HCT116 (cell line): ENCODE data around the gene C1QA. TPM values are rescaled to one million over a fixed set of nuclear protein-coding genes. Genes with fewer than 3 reads are reported as not detected.

ENCODE experiments used
- ATAC-seq: fragments of 200-7000 bp; cut with Tn5 transposase; 2 replicates; pipeline ENCODE4 v1.9.1; 2020; ENCODE audit warnings: mild to moderate bottlenecking, moderate library complexity
- BruUV-seq: library from RNA; stranded (reverse); fragments of 400-500 nt; replicated peaks from 2 replicates; lab custom pipeline; 2021; lab: Mats Ljungman, UMichigan
- CTCF ChIA-PET: fragments of 300-600 bp; sonication (Branson Sonifier 250); formaldehyde crosslinking; loops from one replicate; lab custom pipeline; 2021; ENCODE audit warnings: antibody characterized with exemption; lab: Charles Lee
- POLR2A ChIA-PET: fragments of 300-600, 350-600 bp; sonication (Branson Sonifier 250); formaldehyde crosslinking; loops from one replicate; lab custom pipeline; 2021; ENCODE audit warnings: antibody characterized with exemption; lab: Charles Lee
- RAD21 ChIA-PET, 2 experiments: fragments of 300-600 bp; sonication (Branson Sonifier 250); formaldehyde crosslinking; loops; one replicate each; lab custom pipeline; 2023; ENCODE audit warnings: low total read pairs in 2 of 2; ENCODE audit not compliant: uncharacterized antibody in 2 of 2, unreplicated experiment in 2 of 2, low non-redundant PET in 1 of 2; lab: Charles Lee
- DNase-seq: peaks from one replicate; pipeline ENCODE4 v3.0.0-alpha.2; 2010; ENCODE audit warnings: low read depth, low spot score
- H2AFZ ChIP-seq: fragments of 200-600 bp; shearing (Covaris generic), sonication (generic); 2 replicates; pipeline ENCODE4 v1.6.1; 2017; ENCODE audit warnings: low read depth, mixed run types, mixed read lengths, antibody characterized with exemption, low read length; ENCODE audit not compliant: poor library complexity, severe bottlenecking
- H3K27ac ChIP-seq: 2 replicates; pipeline ENCODE4 v1.5.1; 2012; ENCODE audit warnings: low read depth, low read length
- H3K27me3 ChIP-seq: fragments of 200-600 bp; sonication (generic); 2 replicates; pipeline ENCODE4 v1.6.1; 2016; ENCODE audit warnings: mixed run types, low read length, mixed read lengths; ENCODE audit not compliant: insufficient read depth
- H3K36me3 ChIP-seq, 2 experiments: fragments of 200-500 bp in 1 of 2; fragments of 200-600 bp in 1 of 2; sonication (Bioruptor generic) in 1 of 2; sonication (generic) in 1 of 2; 2 replicates each; pipeline versions ENCODE4 v1.5.1 to v1.6.1; 2014 to 2016; ENCODE audit warnings: low read length in 2 of 2, inconsistent platforms in 1 of 2, mixed read lengths in 1 of 2, mixed run types in 1 of 2; ENCODE audit not compliant: insufficient read depth in 2 of 2, control insufficient read depth in 1 of 2
- H3K4me1 ChIP-seq, 2 experiments: fragments of 200-600 bp in 1 of 2; sonication (generic) in 1 of 2; 2 replicates each; pipeline versions ENCODE4 v1.5.1 to v1.6.1; 2012 to 2017; ENCODE audit warnings: low read length in 2 of 2, inconsistent platforms in 1 of 2, mild to moderate bottlenecking in 1 of 2, mixed read lengths in 1 of 2, mixed run types in 1 of 2, moderate library complexity in 1 of 2; ENCODE audit not compliant: insufficient read depth in 2 of 2, control insufficient read depth in 1 of 2
- H3K4me2 ChIP-seq: fragments of 200-600 bp; sonication (generic); 2 replicates; pipeline ENCODE4 v1.6.1; 2017; ENCODE audit warnings: mixed run types, low read length, mixed read lengths
- H3K4me3 ChIP-seq, 2 experiments: fragments of 200-600 bp in 1 of 2; sonication (generic) in 1 of 2; replicated peaks in 1 of 2; 2 replicates each; pipeline ENCODE4 v1.5.1; 2011 to 2016; ENCODE audit warnings: low read length in 2 of 2, control low read depth in 1 of 2, low read depth in 1 of 2, mild to moderate bottlenecking in 1 of 2, mixed read lengths in 1 of 2, mixed run types in 1 of 2
- H3K79me2 ChIP-seq: fragments of 200-600 bp; sonication (generic); 2 replicates; pipeline ENCODE4 v1.6.1; 2017; ENCODE audit warnings: mild to moderate bottlenecking, mixed run types, low read length, moderate library complexity, mixed read lengths; ENCODE audit not compliant: insufficient read depth
- H3K9ac ChIP-seq: fragments of 200-600 bp; sonication (generic); 2 replicates; pipeline ENCODE4 v1.6.1; 2016; ENCODE audit warnings: low read length, mixed read lengths
- H3K9me2 ChIP-seq: fragments of 200-600 bp; sonication (generic), shearing (Covaris generic); 2 replicates; pipeline ENCODE4 v1.6.1; 2017; ENCODE audit warnings: mixed run types, mild to moderate bottlenecking, moderate library complexity; ENCODE audit not compliant: insufficient read depth
- H3K9me3 ChIP-seq, 2 experiments: fragments of 200-500 bp in 1 of 2; fragments of 200-600 bp in 1 of 2; sonication (Bioruptor generic) in 1 of 2; sonication (generic) in 1 of 2; 2 replicates each; pipeline ENCODE4 v1.6.1; 2014 to 2017; ENCODE audit warnings: low read length in 2 of 2, mixed read lengths in 2 of 2, inconsistent platforms in 1 of 2, low read depth in 1 of 2, mild to moderate bottlenecking in 1 of 2, mixed run types in 1 of 2, moderate library complexity in 1 of 2; ENCODE audit not compliant: control insufficient read depth in 1 of 2, insufficient read depth in 1 of 2
- H4K20me1 ChIP-seq: fragments of 200-600 bp; sonication (generic), shearing (Covaris generic); 2 replicates; pipeline ENCODE4 v1.6.1; 2017; ENCODE audit warnings: mixed run types, mild to moderate bottlenecking, moderate library complexity; ENCODE audit not compliant: insufficient read depth
- EZH2 ChIP-seq: fragments of 200-600 bp; sonication (generic); IDR thresholded peaks from 2 replicates; pipeline ENCODE4 v1.6.1; 2017; ENCODE audit warnings: antibody characterized with exemption, mixed run types
- FOSL1 ChIP-seq: IDR thresholded peaks from 2 replicates; pipeline ENCODE4 v1.6.1; 2012; ENCODE audit warnings: low read depth
- JUND ChIP-seq: IDR thresholded peaks from 2 replicates; pipeline ENCODE4 v1.6.1; 2012
- POLR2A ChIP-seq: IDR thresholded peaks from 2 replicates; pipeline ENCODE4 v1.7.0; 2011; ENCODE audit warnings: borderline replicate concordance; ENCODE audit not compliant: insufficient read depth, insufficient read length; ENCODE audit errors: extremely low read depth
- SP1 ChIP-seq: IDR thresholded peaks from 2 replicates; pipeline ENCODE4 v1.6.1; 2012; ENCODE audit warnings: low read depth
- SRF ChIP-seq: IDR thresholded peaks from 2 replicates; pipeline ENCODE4 v1.6.1; 2012; ENCODE audit warnings: low read depth
- ZNF274 ChIP-seq: fragments of 200-500 bp; sonication (Bioruptor generic); IDR thresholded peaks from 2 replicates; pipeline ENCODE4 v1.6.1; 2014; ENCODE audit warnings: mild to moderate bottlenecking, low read depth, low read length, inconsistent platforms
- intact Hi-C: fragments of 100-400 bp; cut with micrococcal nuclease; formaldehyde crosslinking; loops from 2 replicates; pipeline ENCODE4 v1.10.0; 2022
- total RNA-seq: library from RNA; stranded (reverse); gene quantifications from one replicate; pipeline ENCODE4 v1.2.1, GENCODE V29; 2021; ENCODE audit not compliant: unreplicated experiment
- TF ChIP-seq, protein P1 (sequence below): IDR thresholded peaks from 2 replicates; pipeline ENCODE4 v1.6.1; 2012
- TF ChIP-seq, protein P2 (sequence below): IDR thresholded peaks from 2 replicates; pipeline ENCODE4 v1.6.1; 2012; ENCODE audit warnings: low read depth

The C1QA gene
- total RNA-seq, 1 experiment from 2014 or later: 0.91 TPM

DNA sequence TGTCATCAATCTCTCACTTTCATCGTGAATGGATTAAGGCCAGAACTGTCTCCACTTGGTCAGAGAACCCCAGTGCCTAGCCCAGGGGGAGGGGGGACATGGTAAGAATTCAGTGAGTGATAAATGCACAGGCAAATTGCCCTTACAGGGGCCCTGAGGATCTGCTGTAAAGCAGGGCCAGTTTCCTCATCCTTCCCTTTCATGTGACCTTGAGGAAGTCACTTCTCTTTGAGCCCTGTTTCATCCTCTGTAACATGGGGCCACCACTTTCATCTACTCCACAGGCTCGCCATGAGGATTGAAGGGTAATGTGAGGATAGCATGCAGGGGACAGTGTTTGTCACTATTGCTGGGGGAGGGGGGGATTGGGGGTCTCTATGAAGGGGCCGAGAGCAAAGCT, 28.1 kb upstream of the C1QA start:
- intact Hi-C loops: no loop called here
- RAD21 ChIA-PET: no interaction called here
- Histone ChIP-seq H3K9ac (no peak overlapping the region), H3K27ac (no peak overlapping the region), H3K27me3 (peaks cover 83% of the 10 kb centered on the region), H2AFZ (no peak overlapping the region), H3K9me3 (no peaks in the 10 kb centered on the region), H3K4me3 (no peak overlapping the region), H3K9me2 (no peaks in the 10 kb centered on the region), H3K79me2 (no peaks in the 10 kb centered on the region), H4K20me1 (no peaks in the 10 kb centered on the region), H3K4me1 (no peaks in the 10 kb centered on the region), H3K36me3 (no peaks in the 10 kb centered on the region), H3K4me2 (no peak overlapping the region)
- no peak for TF ChIP-seq ZNF274
- CTCF ChIA-PET: no interaction called here
- BruUV-seq: no TSS peak
- ATAC-seq (no peak), DNase-seq (no peak)
- POLR2A ChIA-PET: no interaction called here

DNA sequence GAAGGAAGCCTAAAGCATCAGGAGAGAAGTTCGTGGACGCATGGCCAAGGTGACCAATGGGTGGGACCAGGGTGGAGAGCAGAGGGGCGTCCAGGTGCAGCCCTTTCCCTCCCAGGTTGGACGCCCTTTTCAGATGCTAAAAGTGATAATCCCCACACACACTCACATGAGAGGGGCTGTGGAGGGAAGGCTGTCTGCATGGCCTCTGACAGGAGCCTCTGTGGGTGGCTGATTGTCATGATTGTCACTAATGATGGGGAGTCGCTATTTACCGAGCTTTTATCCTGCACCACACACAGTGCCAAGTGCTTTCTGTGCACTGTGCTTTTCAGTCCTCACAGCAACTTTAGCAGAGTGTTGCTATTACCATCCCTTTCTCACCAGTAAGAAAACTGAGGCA, 27.1 kb upstream of the C1QA start:
- no peak overlapping the region for H3K4me2 ChIP-seq

More for the DNA sequence above, 27.1 kb upstream of the C1QA start:
- H3K4me3 ChIP-seq: no peak overlapping the region
- no peaks in the 10 kb centered on the region for H3K4me1 ChIP-seq
- ATAC-seq (no peak), DNase-seq (no peak)
- CTCF ChIA-PET: no interaction called here
- H3K9ac ChIP-seq: no peak overlapping the region
- H2AFZ ChIP-seq: no peak overlapping the region
- no peaks in the 10 kb centered on the region for H4K20me1 ChIP-seq
- no peaks in the 10 kb centered on the region for H3K36me3 ChIP-seq
- RAD21 ChIA-PET: no interaction called here
- no peak overlapping the region for H3K27ac ChIP-seq
- intact Hi-C loops: no loop called here
- TF ChIP-seq FOSL1 (no peak), JUND (no peak), EZH2 (no peak), SRF (no peak), ZNF274 (no peak), POLR2A (no peak), SP1 (no peak)
- TF ChIP-seq, protein P1, sequence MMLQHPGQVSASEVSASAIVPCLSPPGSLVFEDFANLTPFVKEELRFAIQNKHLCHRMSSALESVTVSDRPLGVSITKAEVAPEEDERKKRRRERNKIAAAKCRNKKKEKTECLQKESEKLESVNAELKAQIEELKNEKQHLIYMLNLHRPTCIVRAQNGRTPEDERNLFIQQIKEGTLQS: no peak
- TF ChIP-seq, protein P2, sequence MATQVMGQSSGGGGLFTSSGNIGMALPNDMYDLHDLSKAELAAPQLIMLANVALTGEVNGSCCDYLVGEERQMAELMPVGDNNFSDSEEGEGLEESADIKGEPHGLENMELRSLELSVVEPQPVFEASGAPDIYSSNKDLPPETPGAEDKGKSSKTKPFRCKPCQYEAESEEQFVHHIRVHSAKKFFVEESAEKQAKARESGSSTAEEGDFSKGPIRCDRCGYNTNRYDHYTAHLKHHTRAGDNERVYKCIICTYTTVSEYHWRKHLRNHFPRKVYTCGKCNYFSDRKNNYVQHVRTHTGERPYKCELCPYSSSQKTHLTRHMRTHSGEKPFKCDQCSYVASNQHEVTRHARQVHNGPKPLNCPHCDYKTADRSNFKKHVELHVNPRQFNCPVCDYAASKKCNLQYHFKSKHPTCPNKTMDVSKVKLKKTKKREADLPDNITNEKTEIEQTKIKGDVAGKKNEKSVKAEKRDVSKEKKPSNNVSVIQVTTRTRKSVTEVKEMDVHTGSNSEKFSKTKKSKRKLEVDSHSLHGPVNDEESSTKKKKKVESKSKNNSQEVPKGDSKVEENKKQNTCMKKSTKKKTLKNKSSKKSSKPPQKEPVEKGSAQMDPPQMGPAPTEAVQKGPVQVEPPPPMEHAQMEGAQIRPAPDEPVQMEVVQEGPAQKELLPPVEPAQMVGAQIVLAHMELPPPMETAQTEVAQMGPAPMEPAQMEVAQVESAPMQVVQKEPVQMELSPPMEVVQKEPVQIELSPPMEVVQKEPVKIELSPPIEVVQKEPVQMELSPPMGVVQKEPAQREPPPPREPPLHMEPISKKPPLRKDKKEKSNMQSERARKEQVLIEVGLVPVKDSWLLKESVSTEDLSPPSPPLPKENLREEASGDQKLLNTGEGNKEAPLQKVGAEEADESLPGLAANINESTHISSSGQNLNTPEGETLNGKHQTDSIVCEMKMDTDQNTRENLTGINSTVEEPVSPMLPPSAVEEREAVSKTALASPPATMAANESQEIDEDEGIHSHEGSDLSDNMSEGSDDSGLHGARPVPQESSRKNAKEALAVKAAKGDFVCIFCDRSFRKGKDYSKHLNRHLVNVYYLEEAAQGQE: no peak
- POLR2A ChIA-PET: no interaction called here
- no TSS peak for BruUV-seq
- H3K27me3 ChIP-seq: peaks cover 83% of the 10 kb centered on the region
- no peaks in the 10 kb centered on the region for H3K9me3 ChIP-seq
- no peaks in the 10 kb centered on the region for H3K79me2 ChIP-seq
- no peaks in the 10 kb centered on the region for H3K9me2 ChIP-seq
